ENCODE data around the gene LMAN2L.

DNA sequence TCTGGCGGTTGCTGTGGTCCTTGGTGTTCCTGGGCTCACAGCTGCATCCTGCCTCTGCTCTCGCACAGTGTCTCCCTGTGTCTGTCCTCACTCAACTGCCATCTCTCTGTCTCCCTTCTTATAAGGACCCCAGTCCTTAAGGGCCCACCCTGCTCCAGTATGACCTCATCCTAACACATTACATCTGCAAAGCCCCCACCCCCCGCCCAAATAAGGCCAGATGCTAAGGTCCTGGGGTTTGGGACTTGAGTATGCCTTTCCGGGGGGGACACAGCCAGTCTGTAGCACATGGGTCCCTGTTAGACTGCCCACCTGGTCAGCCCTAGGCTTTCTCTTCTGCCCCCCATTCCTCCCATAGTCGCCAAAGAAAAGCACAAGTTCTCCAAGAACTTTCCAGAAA, 56.6 kb downstream of the LMAN2L start:
- TF ChIP-seq EZH2 (IDR thresholded peaks at IDR 0.05) (no peak), POLR2AphosphoS5 (IDR thresholded peaks at IDR 0.05; ENCODE audit: borderline replicate concordance, low read depth, low read length) (no peak)

Data from SK-N-MC (cell line).